Measurements from ENCODE around the gene SNRNP48.

GRCh38 chr6:7647504-7647903 is 57.5 kb downstream of the SNRNP48 start:
- TF ChIP-seq ZNF433 (tag by site-specific recombination; IDR thresholded peaks at IDR 0.05; ENCODE audit: low read depth) (no peak), ZNF792 (tag by site-specific recombination; IDR thresholded peaks at IDR 0.05) (no peak), ZBTB26 (tag by site-specific recombination; optimal IDR thresholded peaks at IDR 0.05) (no peak), BCL11A (tag by site-specific recombination; IDR thresholded peaks at IDR 0.05; ENCODE audit: low read depth) (no peak), KLF8 (tag by site-specific recombination; IDR thresholded peaks at IDR 0.05) (no peak)
- TF ChIP-seq, protein P1, sequence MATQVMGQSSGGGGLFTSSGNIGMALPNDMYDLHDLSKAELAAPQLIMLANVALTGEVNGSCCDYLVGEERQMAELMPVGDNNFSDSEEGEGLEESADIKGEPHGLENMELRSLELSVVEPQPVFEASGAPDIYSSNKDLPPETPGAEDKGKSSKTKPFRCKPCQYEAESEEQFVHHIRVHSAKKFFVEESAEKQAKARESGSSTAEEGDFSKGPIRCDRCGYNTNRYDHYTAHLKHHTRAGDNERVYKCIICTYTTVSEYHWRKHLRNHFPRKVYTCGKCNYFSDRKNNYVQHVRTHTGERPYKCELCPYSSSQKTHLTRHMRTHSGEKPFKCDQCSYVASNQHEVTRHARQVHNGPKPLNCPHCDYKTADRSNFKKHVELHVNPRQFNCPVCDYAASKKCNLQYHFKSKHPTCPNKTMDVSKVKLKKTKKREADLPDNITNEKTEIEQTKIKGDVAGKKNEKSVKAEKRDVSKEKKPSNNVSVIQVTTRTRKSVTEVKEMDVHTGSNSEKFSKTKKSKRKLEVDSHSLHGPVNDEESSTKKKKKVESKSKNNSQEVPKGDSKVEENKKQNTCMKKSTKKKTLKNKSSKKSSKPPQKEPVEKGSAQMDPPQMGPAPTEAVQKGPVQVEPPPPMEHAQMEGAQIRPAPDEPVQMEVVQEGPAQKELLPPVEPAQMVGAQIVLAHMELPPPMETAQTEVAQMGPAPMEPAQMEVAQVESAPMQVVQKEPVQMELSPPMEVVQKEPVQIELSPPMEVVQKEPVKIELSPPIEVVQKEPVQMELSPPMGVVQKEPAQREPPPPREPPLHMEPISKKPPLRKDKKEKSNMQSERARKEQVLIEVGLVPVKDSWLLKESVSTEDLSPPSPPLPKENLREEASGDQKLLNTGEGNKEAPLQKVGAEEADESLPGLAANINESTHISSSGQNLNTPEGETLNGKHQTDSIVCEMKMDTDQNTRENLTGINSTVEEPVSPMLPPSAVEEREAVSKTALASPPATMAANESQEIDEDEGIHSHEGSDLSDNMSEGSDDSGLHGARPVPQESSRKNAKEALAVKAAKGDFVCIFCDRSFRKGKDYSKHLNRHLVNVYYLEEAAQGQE (tag by site-specific recombination; IDR thresholded peaks at IDR 0.05) = no peak
- TF ChIP-seq, protein P2, sequence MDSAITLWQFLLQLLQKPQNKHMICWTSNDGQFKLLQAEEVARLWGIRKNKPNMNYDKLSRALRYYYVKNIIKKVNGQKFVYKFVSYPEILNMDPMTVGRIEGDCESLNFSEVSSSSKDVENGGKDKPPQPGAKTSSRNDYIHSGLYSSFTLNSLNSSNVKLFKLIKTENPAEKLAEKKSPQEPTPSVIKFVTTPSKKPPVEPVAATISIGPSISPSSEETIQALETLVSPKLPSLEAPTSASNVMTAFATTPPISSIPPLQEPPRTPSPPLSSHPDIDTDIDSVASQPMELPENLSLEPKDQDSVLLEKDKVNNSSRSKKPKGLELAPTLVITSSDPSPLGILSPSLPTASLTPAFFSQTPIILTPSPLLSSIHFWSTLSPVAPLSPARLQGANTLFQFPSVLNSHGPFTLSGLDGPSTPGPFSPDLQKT (IDR thresholded peaks at IDR 0.05; ENCODE audit: borderline replicate concordance, low read depth, low read length) = no peak
- TF ChIP-seq, protein P3, sequence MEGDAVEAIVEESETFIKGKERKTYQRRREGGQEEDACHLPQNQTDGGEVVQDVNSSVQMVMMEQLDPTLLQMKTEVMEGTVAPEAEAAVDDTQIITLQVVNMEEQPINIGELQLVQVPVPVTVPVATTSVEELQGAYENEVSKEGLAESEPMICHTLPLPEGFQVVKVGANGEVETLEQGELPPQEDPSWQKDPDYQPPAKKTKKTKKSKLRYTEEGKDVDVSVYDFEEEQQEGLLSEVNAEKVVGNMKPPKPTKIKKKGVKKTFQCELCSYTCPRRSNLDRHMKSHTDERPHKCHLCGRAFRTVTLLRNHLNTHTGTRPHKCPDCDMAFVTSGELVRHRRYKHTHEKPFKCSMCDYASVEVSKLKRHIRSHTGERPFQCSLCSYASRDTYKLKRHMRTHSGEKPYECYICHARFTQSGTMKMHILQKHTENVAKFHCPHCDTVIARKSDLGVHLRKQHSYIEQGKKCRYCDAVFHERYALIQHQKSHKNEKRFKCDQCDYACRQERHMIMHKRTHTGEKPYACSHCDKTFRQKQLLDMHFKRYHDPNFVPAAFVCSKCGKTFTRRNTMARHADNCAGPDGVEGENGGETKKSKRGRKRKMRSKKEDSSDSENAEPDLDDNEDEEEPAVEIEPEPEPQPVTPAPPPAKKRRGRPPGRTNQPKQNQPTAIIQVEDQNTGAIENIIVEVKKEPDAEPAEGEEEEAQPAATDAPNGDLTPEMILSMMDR (tag by site-specific recombination; IDR thresholded peaks at IDR 0.05) = no peak
